HL-60/S4 (cell line): Measurements from ENCODE around the gene PTPRO.

Source experiments
- in situ Hi-C: fragments of 300-500 bp; cut with MboI; formaldehyde crosslinking; loops from 2 replicates; pipeline ENCODE4 v1.14.3; 2022; ENCODE audit warnings: low sequenced_read_pairs

The PTPRO gene

DNA sequence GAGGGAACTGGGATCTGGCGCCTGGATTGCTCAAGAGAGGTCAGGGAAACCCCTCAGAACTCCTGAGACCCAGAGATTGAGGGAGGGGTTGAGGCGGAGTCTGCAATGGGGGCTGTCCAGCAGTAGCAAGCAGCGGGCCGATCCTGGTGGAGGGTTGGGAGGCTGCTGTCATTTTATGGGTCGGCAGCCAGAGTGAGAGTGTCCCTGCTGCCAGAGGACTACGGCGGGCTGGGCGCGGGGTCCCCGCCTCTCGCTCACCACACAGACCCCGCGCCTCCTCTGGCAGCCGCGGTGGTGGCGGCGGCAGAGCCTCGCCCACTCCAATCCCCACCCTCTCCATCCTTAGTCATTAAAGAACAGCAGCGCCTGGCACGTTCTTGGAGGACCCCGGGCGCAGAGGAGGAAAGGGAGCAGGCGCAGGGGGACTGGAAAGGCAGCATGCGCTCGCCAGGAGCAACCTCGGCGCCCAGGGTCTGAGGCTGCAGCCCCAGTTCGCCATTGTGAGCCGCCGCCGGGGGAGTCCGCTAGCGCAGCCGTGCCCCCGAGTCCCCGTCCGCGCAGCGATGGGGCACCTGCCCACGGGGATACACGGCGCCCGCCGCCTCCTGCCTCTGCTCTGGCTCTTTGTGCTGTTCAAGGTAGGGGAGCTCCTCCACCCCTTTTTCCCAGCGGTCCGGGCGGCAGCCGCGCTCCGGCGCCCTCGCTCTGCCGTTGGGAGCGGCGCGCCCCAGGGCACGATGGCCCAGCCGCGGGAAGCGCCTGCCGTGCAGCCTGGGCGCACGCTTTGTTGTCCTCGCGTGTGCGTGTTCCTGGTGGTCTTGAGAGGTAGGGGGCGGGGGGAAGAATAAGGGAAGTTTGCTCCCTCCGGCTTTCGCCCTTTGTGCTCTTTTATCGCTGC, at the start of gene PTPRO:
Gene PTPRO, plus strand, starts transcription at position 345 of the 898 bp plus-strand sequence.
- in situ Hi-C loops: no loop called here

DNA sequence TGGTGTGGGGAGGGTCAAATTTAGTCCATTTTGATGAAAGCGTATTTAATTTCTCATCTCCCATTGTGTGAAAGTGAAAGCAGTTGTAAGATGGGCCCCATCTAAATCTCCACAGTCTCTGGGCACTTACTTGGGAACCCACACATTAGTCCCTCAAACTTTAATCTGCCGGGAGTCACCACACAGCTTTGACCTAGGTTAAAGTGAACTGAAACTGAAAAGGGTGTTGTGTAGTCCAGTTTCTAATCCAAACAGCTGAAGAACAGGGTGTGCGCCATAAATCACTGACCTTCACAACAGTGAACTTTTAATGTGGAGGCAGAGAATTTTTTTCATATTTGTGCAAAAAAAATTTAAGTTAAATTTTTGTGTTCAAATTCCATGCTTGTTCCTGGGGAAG, 48.4 kb upstream of the PTPRO start:
- in situ Hi-C loops: loop anchor here (10.0 to 25.0 kb wide), 2 partner anchors 251 to 437 kb away; partner anchors contain the start of gene ART4

DNA sequence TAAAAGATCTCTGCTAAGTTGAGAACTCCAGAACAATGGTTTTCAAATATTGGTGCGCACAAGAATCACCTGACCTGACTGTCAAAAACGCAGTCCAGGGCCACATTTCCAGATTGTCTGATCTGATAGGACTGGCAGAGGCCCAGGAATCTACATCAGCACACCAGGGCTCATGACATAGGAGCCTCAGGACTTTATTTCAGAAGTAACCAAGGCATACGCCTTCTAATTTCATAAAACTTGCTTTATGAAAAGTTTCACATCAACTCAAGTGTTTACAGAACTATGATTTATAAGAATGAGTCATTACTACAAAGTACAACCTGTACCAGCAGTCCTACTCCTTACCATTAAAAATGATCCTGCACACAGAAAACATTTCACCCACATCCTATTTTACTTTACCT, 47.7 kb upstream of the PTPRO start:
- in situ Hi-C loops: loop anchor here (10.0 to 25.0 kb wide), 2 partner anchors 250 to 437 kb away; partner anchors contain the start of gene ART4

DNA sequence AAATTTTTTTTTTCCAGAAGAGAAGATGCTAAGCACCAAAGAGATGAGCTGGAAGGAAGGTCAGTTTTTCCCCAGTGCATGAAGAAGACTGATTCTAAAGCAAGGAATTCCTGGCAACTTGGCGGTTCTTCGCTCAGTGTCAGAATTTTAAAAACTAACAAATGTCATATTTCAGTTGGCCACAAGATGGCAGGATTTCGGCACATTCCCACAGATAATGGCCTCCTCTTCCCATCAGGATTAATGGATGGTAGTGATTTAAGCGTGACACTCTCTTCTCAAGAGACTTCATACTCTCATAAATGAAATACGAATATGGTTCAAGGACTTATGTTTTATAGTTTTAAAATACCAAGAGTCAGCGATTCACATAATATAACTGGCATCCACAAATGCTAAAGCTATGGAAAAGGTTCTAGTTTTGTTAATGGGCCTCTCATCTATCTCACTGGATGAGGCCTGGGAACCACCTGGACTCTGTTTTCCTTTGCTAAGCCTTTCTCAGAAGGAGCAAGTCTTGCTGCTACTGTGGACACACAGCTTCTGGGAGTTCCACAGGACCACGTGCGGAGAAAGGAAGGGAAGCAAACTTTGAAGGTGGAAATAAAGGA, 46.1 kb upstream of the PTPRO start:
- in situ Hi-C loops: loop anchor here (10.0 kb wide), 1 partner anchor 249 kb away; no protein-coding TSS in a partner anchor

DNA sequence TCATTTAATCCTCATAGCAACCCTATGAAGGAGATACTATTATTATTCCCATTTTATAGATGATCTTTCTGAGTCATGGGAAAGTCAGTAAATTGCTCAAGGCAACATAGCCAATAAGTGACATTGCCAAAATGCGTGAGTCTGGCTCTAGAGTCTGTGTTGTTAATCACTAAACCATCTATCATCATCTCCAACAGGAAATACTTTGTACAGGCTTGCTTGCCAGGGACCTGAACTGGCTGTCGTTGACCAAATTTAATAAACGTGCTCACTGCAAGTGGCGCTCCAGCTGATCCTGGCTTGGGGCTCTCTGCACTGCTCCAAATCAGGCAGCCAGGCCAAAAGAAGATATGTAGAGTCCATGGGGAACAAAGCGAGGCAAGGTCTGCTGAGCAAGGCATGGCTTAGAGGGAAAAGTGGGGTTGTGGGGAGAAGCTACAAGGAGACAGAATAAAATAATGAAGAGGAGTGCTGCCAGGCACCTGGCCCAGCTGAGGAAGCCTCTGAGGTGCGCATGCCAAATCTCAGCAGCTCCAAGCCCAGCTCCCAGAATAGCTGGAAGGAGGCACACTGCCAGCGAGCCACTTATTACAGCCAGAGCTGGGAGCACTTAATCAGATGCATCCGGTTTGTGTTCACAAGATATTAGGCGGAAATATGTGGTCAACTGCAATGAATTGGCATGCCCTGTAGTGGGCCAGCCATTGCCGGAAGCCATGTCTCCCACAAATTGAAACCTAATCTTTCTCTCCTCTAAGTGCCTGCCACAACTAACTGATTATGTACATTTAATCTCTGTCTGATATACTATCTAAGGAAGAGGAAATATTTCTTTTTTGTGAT, 43.3 kb upstream of the PTPRO start:
- in situ Hi-C loops: loop anchor here (10.0 kb wide), 1 partner anchor 246 kb away; no protein-coding TSS in a partner anchor

DNA sequence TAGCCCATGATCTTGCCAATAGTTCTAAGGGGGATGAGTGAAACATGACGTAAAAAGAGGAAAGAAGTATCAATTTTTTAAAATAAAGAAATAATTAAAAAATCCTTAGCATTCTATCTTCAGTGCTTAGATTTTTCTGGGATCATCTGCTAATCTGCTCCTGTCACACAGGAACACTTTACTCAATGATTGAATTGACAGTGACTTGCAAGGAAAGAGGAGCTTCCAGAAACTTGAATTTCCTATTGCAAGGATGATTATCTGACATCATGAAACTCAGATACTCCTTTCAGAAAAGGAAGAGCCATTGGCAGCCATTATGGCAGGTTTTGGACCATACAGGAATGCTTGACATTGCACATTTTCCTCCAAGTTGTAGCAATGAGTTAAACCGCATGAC, 41.4 kb upstream of the PTPRO start:
- in situ Hi-C loops: no loop called here

DNA sequence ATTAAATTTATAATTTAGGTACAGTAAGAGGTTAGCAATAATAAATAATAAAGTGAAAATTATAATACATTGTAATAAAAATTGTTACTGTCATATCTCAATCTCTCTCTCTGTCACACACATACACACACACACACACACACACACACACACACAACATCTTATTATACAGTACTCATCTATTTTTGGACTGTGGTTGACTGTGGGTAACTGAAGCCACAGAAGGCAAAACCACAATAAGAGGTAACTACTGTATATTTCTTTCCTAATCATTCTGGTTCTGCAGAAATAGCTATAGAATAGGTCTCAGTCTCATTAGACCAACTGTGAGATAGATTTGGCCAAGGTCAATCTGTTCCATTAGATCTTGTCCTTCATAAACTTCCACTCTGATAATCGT, 33.1 kb upstream of the PTPRO start:
- in situ Hi-C loops: no loop called here

DNA sequence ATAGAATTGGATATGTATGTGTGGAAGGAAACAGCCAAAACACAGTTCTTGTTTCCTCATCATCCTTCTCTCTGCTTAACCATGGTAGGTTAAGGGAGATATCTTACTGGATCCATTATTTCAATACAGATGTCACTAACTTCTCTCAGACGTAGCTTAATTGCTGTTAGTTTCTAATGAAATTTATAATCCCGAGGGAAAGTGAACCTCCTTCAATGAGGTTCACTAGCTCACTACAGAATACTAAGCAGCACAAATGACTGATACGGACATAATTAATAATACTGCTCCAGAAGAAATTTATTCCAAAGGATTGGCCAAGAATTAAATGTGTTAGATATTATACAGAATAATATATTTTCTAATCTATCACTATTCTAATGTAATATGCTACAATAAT, 28.6 kb upstream of the PTPRO start:
- in situ Hi-C loops: no loop called here

DNA sequence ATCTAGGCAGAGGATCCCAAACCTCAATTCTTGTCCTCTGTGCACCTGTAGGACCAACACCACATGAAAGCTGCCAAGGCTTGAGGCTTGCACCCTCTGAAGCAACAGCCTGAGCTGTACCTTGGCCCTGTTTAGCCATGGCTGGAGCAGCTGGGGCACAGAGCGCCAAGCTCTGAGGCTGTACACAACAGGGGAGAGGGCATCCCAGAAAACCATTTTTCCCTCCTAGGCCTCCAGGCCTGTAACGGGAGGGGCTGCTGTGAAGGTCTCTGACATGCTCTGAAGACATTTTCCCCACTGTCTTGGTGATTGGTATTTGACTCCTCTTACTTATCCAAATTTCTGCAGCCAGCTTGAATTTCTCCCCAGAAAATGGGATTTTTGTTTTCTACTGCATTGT, 22.4 kb upstream of the PTPRO start:
- in situ Hi-C loops: no loop called here

DNA sequence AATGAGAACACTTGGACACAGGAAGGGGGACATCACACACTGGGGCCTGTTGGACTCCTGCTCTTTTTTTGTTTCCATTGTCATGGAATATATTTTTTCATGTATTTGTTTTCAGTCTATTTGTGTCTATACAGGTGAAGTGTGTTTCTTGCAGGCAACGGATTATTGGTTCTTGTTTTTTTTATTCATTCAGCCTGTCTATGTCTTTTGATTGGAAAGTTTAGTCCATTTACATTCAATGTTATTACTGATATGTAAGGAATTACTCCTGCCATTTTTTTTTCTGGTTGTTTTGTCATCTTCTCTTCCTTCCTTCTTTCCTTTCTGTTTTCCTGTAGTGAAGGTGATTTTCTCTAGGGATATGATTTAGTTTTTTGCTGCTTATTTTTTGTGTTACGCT, 18.0 kb upstream of the PTPRO start:
- in situ Hi-C loops: no loop called here

DNA sequence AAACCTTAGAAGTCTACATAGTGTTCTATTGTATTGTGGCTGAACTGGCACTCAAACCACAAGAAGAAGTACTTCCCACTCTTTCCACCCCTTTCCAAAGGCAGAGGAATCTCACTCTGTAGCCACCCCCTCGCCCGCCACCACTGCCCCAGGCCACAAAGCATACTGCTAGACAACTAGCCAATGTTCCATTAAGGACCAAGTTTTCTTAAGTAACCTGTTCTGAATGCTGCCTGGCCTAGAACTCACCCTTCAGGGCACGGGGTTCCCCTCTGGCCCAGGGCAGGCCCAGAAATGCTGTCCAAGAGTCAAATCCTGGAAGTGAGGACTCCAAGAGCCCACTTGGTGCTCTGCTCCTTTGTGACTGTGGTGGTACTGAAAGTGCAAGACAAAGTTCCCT, 15.7 kb upstream of the PTPRO start:
- in situ Hi-C loops: no loop called here

DNA sequence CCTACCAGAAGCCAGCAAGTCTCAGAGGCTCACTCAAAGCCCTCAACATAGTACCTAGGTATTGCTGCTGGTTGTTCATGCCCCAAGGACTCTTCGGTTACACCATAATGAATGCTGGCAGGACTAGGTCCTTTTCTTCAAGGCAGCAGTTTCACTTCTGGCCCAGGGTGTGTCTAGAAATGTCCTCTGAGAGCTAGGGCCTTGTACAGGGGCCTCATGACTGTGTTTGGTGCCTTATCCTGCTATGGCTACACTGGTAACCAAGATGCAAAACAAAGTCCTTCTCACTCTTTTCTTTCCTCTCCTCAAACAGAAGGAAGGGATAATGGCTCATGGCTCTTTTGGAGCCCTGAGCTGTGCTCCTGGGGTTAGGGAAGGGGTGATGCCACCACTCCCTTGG, 15.2 kb upstream of the PTPRO start:
- in situ Hi-C loops: no loop called here

DNA sequence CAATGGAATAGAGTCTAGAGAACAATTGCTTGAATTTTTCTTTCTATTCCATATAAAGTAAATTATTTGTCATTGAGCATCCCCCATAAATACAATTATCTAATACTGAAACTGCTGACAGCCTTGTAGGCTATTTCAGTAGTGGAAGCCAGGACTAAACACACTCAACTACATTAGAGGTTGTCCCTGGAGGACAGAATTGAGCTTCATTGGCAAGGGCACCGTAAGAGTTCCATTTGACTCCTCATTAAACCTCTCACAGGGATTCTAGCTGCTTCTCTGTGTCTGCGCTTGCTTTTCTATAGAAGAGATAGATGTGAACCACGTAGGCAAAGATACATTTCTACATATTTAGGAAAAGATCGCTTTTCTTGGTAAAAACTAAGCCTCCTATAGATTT, 3.5 kb upstream of the PTPRO start:
- in situ Hi-C loops: no loop called here

DNA sequence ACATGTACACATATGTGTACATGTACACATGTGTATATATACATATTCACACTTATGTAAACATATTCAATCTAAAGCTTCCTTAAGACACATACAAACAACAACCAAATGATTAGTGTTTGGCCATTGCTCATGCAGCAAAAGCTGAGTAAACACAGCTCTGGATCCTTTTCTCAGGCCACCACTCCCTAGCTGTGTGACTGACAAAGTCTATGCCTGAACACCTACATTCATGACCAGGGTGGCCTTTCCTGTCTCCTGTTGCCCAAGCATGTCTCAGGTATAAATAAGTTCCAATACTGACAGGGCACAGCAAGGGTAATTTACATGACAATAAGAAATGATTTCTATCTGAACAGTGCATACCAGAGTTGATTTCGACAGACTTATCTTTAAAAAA, 1.4 kb upstream of the PTPRO start:
- in situ Hi-C loops: no loop called here

DNA sequence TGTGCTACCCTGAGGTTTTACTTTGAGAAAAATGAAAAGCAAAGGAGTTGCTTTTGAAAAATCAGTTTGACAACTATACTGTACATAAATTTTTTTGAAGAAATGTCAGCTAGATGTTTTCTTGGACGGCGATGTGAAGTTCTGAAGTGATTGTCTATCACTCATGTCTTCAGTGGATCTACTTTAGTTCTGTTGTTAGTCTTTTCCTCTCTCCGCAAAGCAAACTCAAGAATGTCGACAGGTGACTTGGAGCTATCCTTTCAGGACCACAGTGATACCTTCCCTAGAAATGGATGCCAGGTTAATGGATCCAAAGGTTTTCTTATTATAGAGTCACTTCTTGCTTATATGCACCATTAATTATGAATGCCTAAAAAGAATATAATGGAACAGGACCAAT, 1.2 kb downstream of the PTPRO start:
- in situ Hi-C loops: no loop called here

DNA sequence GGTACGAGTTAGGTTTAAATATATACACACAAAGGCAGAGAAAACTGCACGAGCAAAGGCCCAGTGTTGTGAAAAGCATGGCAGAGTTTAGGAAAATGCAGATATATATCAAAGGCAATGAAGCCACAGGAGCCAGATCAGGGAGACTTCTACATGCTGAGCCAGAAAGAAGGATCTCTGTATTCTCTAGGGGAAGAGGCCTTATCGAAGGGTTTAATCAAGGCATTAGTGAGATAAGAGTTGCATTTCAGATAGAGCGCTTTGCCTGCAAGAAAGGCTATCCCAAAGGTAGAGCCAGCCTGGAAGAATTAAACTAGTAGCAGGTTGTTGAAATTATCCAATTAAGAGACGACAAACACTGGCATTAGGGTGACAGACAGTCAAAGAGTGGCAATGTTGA, 7.6 kb downstream of the PTPRO start:
- in situ Hi-C loops: no loop called here

DNA sequence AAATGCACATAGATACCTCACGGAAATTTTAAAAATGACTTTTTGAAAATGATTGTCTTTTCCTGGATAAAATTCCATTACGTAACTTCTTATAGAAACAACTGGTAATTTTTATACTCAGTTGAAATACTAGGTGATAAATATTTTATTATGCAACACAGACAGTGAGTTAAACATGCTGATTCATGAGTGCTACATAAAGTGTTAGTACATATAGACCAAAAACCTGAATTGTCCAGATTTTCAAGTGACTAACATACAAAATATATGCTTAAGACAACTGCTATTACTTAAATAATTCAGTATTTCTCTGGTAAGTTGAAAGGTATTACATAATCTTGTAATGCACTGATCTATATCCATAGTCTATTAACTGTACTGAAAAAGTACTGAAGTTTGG, 11.9 kb downstream of the PTPRO start:
- in situ Hi-C loops: no loop called here

DNA sequence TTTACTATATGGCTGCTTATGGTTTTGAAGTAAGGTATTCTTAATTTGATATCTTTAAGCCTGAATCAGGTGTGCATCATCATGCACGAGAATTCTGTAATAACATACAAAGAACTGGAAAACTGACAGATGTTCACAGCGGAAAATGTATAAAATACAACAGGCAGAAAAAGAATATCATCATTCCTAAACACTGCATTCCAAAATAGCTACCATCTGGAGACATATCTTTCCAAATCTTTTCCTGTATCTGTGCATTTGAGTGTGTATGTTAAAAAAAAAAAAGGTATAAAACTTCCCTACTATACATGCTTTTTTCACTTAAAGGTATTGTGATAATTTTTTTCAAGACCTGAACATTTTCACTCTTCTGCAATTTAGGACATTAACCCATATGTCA, 13.7 kb downstream of the PTPRO start:
- in situ Hi-C loops: no loop called here

DNA sequence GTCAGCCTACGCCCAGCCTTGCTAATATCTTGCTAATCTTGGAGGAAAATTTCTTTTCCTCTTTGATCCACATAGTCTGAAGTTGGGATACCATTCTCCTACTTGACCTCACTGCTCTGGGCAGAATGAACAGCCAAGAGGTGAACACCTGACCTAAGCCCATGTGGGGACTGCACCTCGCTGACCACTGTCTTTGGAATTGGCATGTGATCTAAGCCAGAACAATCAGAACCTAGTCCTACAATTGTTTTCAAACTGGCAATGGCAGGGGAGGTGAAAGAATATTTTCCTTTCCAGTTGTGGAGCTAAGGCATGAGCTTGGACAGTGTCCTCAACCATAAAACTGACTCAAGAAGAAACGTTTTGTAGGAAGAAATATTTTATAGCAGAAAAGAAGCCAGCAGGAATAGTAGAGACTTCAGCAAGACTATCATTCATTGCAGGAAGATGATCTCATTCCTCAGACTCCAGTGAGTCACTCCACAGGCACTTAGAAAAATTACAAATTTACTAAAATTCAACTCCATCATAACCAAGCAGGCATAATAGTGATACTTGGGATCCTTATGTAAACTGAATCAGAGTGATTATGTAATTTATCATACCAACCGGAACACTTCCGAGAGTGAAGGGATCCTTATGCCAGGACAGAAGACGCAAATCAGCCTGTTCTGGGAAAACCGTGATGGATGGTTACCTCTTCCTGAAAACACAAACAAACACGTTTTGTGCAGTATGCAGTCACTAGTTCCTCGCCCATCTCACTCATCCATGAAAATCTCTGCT, 14.7 kb downstream of the PTPRO start:
- in situ Hi-C loops: no loop called here

DNA sequence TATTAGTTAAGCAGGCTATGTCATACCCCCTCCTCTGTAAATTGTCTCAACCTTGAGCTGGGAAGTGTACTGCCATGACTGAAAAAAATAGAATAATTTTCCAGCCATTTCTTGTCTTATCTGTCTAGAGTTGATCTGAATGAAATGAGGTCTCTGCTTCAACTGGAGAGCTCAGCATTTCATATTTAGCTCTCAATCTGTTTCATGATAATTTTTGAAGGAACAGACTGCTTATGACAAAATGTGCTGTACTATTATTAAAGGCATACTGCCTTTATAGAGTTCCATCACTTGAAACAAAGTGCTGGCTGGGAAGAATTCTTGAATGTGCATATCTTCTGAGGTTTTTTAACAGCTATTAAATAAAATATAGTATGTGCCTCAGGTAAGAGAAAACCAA, 19.1 kb downstream of the PTPRO start:
- in situ Hi-C loops: no loop called here

DNA sequence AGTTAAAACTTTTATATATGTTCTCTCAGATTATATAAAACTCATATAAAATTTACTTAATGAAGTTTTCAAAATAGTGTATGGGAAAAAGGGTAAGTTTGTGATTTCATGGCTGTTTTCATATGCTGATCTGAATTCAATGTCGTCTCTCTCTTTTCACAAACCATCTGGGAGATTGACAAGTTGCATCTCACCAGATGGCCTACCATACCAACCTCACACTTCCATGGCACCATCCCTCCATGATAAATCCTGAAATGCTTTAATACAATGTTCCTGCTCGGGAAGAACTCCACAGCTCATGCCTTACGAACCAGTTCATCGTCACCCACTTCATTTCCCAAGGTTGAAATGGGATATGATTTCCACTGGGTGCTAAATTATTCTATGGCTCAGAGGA, 22.3 kb downstream of the PTPRO start:
- in situ Hi-C loops: no loop called here
